ENCODE results near the gene ARPC5L.
A peak's percentile ranks its signal among the peaks of the same experiment; 100 is the strongest.
"Not testable (repeated sequence)": the region's sequence is repeated elsewhere in the genome, so short reads cannot be mapped to it uniquely, and the experiment has no call there.

Gene ARPC5L

DNA sequence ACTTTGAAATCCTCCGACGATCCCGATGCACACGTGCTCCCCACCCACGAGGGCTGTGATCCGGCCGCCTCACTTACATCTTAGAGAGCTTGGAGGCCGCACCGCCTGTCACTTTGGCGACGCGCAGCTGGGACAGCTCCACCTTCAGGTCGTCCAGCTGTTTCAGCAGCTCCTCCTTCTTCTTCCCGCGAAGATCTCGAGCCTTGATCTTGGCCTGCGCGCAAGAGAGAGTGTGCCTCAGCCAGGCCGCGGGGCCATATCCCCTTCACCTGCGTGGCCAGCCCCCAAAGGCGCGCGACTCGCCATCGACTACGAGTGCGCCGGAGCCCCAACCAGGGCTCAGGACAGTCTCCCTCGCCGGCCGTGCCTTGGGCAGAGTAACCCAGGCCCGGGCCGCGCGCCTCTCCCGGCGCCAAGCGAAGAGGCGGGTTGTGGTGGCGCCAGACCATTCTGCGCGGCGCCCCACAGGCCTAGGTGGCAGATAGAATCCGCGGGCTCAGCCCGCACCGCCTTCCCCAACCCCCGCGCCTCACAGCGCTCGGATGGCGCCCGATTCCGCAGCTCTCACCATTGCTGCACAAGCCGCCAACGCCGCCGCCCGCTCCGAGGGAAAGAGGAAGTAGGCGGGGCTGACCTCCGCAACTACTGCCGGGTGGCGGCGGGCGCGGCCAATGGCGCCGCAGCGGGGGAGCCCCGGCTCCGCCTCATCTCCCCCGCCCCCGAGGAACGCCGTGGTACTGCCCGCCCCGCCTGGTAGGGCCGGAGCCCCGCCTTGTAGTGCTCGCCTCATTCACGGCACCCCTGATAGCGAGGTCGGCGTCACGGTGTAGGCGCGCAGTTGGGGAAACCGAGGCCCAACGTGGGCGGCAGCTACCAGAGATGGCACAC, at the start of gene ARPC5L, which contains the start of gene RPL35:
Gene ARPC5L, plus strand, starts transcription at position 789 of the 888 bp plus-strand sequence. CDS start 7,161 bp downstream, outside the sequence.
Gene RPL35, minus strand, starts transcription at position 616 of the 888 bp plus-strand sequence. Its CDS starts 45 bp downstream, at position 571.
- DNase-seq, result peak; percentile 94

GRCh38 chr9:124812441-124812876, 49.5 kb upstream of the ARPC5L start:
- DNase-seq, result no peak

- DNase-seq, result peak; percentile 33
These were observed 48.9 kb upstream of the ARPC5L start for GRCh38 chr9:124813041-124813440.

- DNase-seq, result no peak
These were observed 48.3 kb upstream of the ARPC5L start for GRCh38 chr9:124813501-124814163.

DNA sequence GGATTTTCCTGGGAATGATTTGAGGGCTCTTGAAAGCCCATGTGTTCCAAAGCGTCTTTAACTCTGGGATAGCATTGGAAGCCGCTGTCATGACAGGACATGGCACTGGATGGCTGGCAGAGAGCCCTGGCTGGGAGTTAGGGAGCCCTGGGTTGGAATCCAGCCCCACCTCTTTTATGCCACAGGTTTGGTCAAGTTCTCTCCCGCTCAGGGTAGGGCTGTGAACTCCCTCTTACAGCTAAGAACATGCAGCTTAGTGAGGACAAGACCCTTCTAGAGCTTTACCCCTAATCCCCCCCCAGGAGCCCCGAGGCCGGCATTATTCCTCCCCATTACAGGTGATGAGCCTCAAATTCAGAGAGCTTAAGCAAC, 47.8 kb upstream of the ARPC5L start:
- no peak for DNase-seq

GRCh38 chr9:124815601-124816000, 46.3 kb upstream of the ARPC5L start:
- DNase-seq, result no peak

DNA sequence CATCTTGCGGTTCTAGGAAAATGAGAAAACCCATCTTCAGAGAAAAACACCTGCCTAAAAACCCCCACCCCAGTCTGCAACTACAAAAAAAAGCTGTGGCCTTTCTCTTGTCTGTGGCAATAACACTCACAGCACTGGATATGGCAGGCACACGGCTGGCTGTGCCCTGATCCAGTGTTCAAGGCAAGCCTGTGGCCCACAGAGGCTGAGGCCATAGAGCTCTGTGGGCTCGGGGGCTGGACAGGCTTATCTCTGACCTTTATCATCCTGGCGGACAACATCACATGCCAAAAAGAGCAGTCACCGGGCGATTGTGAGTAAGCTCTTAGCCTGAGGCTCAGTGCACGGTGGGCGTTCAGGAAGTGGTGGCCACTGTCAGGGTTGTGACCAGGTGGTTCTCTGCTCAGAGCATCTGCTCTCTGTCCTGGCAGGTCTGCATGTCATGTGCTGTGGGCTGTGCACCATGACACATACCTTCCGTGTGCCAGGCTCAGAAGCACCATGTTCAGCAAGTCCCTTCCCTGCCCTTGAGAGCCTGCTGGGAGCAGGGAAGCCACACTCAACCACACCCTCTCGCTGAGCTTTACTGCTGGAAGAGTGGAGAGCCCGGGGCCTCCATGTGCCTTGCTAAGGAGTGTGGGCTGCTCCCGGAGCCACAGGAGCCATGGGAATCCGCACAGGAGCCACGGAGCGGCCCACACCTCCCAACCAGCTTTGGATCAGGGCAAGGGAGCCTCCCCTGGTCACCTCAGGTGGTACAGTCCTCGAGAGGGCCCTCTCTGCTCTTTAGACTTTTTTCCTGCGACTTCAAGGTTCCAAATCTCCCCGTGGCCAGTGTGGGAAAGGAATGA, 43.3 kb upstream of the ARPC5L start:
- peak; percentile 28 for DNase-seq

DNA sequence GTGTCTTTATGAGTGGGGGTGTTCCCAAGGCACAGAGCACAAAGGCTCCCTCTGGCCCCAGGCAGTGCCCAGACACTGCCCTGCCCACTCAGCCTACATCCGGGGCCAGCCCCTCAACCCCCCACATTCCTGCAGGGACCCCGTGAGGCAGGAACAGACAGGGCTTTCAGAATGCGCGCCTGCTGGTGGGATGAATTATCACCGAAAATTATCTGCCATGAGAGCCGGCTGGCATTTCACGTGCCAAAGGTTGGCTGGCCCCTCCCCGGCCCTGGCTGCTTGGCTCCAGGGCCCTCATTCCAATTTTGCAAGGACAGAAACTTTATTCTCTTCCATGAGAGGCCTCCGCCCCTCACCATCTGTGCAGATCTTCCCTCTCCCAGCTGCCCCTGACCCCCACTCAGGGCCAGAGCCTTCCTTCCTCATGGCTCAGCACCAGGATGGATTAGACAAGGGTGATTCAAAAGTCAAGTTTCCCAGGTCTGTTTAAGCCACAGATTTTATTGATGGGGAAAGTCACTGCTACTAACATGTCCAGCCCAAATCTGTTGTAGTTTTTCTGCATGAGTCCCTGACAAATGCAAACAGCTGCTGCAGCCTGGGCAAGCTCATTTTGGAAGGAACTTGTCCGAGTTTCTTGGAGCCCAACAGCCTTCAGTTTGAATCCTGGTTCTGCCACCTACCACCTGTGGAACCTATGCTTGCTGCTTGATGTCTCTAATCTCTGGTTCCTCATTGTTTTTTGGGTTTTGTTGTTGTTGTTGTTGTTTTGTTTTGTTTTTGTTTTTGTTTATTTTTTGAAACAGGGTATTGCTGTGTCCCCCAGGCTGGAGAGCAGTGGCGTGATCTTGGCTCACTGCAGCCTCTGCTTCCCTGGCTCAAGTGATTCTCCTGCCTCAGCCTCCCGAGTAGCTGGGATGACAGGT, 41.0 kb upstream of the ARPC5L start:
- peak; percentile 58 for DNase-seq

DNA sequence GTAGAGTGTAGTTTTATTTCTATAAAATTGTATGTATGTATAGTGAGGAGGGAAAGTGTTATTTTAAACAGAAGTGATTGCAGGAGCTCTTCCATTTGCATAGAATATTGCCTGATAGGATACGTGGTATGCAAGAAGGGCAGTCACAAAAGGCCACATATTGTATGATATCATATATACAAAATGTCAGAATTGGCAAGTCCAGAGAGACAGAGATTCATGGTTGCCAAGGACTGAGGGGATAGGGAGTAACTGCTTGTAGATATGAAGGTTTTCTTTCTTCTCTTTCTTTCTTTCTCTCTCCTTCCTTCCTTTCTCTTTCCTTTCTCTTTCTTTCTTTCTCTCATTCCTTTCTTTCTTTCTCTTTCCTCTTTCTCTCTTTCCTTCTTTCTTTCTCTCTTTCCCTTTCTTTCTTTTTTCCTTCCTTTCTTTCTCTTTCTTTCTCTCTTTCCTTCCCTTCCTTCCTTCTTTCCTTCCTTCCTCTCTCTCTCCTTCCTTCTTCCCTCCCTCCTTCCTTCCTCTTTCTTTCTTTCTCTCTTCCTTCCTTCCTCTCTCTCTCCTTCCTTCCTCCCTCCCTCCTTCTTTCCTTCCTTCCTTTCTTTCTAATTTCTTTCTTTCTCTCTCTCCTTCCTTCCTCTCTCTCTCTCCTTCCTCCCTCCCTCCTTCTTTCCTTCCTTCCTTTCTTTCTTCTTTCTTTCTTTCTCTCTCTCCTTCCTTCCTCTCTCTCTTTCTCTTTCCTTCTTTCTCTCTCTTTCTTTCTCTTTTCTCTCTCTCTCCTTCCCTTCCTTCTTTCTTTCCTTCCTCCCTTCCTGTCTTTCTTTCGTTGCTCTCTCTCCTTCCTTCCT, 33.2 kb upstream of the ARPC5L start:
- no peak for DNase-seq

DNA sequence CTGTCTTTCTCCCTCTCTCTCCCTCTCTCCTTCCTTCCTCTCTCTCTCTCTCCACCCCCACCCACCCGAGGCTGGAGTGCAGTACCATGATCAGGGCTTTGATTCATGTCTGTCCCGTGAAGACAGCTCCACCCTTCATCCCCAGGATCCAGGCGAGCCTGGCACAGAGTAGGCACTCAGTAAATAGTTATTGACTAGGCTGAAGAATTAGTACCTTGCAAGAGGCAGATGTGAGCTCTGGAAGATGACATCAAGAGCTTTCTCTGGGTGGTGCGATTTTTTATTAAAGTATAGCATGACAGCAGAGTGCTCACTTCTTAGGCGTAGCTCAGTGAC, 32.6 kb upstream of the ARPC5L start:
- no peak for DNase-seq

DNA sequence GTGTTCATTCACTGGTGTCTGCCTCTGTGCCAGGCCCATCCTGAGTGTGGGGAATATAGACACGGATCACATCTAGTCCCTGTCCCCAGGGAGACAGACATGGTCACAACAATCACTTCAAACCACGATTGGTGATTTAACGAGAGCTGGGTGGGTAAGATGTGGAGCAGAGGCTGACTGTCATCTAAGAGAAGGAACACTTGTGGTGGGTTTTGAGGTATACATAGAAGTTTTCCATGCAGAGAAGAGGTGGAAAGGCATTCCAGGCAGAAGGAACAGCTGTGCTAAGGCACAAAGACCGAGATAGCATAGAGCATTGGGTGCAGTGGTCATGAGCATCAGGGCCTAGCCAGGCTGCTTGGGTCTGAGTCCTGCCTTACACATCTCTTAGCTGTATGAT, 31.3 kb upstream of the ARPC5L start:
- no peak for DNase-seq

DNA sequence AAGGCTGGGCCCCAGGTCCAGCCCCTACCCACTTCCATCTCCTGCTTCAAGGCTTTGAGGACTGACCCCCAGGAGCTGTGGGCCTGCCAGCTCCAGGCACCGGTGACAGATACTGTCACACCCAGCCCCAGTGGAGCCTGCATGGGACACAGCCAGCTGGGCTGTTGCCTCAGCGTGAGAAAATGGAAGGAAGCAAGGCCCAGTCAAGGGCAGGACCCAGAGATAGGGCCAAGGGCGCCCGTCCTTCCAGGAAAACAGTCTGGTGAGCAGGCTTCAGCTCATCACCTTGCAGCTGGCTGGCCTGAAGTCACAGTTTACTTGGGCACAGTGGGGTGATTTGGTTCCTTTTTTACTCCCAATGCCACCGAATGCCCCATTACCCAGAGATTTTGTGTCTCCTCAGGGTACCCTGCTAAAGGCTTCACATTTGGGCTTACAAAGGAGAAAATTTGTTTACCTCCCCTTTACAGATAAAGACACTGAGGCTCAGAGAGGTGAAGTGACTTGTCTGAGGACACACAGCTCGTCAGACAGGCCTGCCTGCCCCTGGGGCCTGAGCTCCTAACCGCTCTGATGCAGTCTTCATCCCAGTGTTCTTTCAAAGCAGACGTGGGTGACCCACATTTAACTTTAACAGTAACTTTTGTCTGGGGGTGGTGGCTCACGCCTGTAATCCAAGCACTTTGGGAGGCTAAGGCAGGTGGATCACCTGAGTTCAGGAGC, 30.1 kb upstream of the ARPC5L start:
- DNase-seq, result no peak

- peak; percentile 70 for DNase-seq
These were observed 27.3 kb upstream of the ARPC5L start for GRCh38 chr9:124834591-124834990.

- peak; percentile 91 for DNase-seq
These were observed 26.8 kb upstream of the ARPC5L start for GRCh38 chr9:124835026-124835557.

- DNase-seq, result not testable (repeated sequence)
These were observed 23.8 kb upstream of the ARPC5L start for GRCh38 chr9:124838132-124838531.

- not testable (repeated sequence) for DNase-seq
These were observed 23.2 kb upstream of the ARPC5L start for GRCh38 chr9:124838567-124839275.

DNA sequence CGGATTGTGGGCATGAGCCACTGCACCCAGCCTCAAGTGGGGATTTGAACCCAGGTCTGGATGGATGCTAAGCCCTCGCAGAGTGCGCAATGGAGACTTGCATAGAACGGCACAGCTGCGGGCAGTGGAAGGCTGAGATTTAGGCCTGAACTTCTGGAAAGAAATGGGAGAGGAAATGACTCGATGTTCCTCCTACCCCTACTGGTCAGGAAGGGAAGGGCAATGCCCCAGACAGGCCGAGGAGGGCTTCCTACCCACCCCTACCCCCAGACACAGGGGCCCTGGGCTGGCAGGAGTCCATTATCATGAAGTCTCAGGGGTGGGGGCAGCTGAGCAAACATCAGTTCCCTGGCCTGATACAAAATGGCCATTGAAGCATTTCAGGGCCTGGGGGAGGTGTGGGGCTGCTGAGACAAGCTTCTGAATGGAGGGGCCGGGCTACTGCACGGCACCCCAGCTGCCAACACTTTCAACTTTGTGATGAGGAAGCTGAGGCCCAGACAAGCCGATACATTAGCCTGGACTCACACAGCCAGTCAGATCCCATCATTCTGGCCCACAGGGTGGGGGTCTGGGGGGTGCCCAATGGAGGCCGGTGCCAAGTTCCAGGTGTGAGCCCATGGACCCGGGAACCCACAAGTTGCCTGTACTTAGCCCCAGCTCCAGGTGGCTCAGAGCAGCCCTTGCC, 22.2 kb upstream of the ARPC5L start:
- DNase-seq, result peak; percentile 21

DNA sequence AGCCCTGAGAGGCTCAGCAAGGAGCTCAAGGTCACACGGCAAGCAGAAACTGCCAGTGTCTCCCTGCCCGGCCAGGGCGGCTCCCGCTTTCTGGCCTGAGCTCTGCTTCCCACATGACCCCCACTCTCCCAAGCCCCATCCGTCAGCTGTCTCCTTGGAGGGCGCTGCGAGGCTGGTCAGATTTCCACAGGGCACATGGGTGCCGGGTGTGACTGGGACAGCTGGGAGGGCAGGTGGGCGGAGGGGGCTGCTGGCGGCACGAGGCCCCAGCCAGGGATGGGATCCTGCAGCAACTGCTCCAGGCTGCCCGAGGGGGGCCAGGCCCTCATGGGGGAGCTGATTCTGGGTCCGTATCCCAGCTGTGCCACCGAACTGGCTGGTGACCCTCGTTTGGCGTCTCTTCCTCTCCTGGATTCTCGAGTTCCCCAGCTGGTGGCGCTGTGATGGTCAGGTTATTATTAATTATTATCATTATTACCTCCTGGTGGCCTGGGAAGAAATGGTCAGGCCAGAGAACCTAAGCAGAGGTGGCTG, 21.6 kb upstream of the ARPC5L start:
- DNase-seq, result peak; percentile 29

Data from NCI-H2171 treated with DMSO at 0.1 percent for 48 hours (cell line).